HuH-7 (cell line): ENCODE measurements around the gene KIF5B.
"Not testable (repeated sequence)": the region's sequence is repeated elsewhere in the genome, so short reads cannot be mapped to it uniquely, and the experiment has no call there.

ENCODE experiments used
- DNase-seq: peaks from one replicate; pipeline ENCODE4 v3.0.0; 2011; ENCODE audit warnings: low spot score

Gene KIF5B

GRCh38 chr10:32059472-32059871, 3.2 kb upstream of the KIF5B start:
- peak; percentile 66 for DNase-seq

DNA sequence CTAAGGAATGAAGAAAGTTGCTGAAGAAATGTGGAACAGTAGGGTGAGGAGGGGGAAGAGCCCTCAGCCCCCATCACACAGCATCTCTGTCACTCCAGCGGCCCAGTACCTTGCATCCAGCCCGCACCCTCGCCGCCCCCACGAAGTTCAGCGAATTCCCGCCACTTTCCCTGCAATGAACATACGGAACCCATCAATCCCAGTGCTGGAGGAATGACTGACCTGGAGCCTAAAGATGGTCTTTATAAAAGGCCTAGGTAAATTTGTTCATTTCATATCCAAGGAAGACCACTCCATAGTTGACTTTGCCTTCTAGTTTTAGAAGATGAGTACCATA, 779 bp upstream of the KIF5B start:
- no peak for DNase-seq

DNA sequence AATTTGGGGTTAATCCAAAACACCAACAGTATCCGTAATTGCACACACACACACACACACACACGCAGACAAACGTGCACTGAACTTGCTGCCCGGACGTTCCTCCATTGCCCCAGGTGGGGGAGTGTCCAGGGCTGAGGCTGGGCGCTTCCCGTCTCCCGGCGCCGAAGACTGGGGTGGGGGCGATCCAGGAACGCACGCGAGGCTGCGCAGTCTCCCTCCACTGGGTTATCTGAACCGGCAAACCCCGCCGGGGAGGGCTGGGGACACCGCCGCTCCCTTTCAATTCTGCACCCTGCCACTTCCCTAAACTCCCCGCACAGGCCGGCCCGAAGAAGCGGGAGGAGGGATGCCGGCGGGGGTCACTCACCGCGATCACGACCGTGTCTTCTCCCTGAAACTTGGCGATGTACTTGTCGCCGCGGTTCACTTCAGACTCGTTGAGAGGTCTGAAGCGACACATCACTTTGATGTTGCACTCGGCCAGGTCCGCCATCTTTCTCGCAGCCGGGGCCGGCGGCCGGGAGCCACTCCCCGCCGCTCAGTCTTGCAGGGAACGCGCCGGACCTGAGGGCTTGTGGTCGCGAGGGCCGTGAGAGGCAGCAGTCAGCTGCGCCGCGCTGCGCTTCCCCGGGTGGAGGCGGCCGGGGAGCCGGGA, 618 bp downstream of the KIF5B start:
- DNase-seq, result peak; percentile 62

GRCh38 chr10:32054094-32054493, 2.1 kb downstream of the KIF5B start:
- DNase-seq, result no peak

GRCh38 chr10:32053392-32053791, 2.8 kb downstream of the KIF5B start:
- not testable (repeated sequence) for DNase-seq

GRCh38 chr10:32051926-32052325, 4.3 kb downstream of the KIF5B start:
- no peak for DNase-seq

GRCh38 chr10:32050177-32050576, 6.0 kb downstream of the KIF5B start:
- DNase-seq, result no peak

DNA sequence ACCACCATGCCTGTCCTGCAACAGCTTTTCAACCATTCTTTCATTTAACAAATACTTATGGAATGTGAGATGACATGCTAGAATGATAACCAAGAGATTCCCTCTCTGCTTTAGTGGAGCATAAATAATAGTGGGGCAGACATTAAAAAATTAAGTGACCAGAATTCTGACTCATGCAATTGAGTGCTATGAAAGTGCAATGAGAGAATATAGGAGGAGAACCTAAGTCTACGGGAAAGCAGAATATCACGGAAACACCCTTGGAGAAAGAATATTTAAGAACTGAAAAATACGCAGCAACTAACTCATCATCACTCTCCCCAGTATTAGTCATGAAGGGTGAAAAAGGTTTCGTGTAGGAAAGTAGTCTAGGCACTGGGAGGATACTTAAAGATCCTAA, 7.1 kb downstream of the KIF5B start:
- DNase-seq, result no peak

- no peak for DNase-seq
Observed at GRCh38 chr10:32048282-32048681, 7.9 kb downstream of the KIF5B start.

- DNase-seq, result no peak
Observed at GRCh38 chr10:32047881-32048280, 8.3 kb downstream of the KIF5B start.

GRCh38 chr10:32046151-32046550, 10.1 kb downstream of the KIF5B start:
- DNase-seq, result no peak

- DNase-seq, result not testable (repeated sequence)
Observed at GRCh38 chr10:32042730-32043129, 13.5 kb downstream of the KIF5B start.

GRCh38 chr10:32041290-32042028, 14.8 kb downstream of the KIF5B start:
- no peak for DNase-seq

GRCh38 chr10:32039734-32040133, 16.5 kb downstream of the KIF5B start:
- no peak for DNase-seq

DNA sequence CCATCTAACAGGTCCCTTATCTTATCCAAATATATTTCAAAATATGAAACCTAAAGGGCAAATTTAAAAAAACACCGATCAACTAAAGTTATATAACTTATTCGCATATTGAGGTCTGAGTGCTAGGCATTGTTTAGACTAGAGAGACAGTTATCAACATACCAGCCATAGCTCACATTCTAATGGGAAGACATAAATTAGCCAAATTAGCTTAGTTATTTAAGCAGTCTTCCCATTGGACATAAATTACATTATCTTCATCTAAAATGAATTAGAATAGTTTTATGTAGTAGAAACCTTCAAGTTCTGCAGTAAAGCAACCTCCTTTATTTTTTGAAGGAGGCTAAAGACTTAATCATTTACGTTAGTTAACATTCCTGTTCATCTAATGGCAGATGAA, 17.4 kb downstream of the KIF5B start:
- DNase-seq, result no peak

GRCh38 chr10:32036922-32037321, 19.3 kb downstream of the KIF5B start:
- DNase-seq, result no peak

- no peak for DNase-seq
Observed at GRCh38 chr10:32035038-32035437, 21.2 kb downstream of the KIF5B start.

DNA sequence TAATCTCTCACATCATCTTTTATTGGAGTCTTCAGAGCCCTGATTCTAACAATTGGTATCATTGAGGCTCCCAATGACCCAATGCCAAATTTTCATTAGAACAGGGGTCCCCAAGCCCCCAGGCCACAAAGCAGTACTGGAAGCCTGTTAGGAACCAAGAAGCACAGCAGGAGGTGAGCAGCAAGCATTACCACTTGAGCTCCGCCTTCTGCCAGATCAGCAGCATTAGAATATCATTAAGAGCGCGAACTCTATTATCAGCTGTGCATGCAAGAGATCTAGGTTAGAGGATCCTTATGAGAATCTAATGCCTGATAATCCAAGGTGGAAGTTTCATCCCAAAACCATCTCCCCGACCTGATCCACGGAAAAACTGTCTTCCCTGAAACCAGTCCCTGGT, 23.1 kb downstream of the KIF5B start:
- DNase-seq, result no peak

GRCh38 chr10:32031920-32032319, 24.3 kb downstream of the KIF5B start:
- DNase-seq, result no peak

DNA sequence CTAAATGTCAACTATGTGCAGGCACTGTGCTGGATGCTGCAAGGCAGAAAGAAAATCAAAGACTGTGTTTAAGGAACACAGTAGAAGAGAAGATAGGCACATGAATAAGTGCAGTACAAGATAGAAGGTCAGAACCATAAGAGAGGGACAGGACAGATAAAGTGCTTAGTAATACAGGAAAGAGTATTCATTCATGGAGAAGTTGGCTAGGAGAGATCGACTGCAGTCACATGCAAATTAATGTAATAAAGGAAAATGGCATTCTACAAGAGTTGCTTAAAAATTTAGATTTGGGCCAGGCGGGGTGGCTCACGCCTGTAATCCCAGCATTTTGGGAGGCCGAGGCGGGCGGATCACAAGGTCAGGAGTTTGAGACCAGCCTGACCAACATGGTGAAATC, 24.8 kb downstream of the KIF5B start:
- no peak for DNase-seq

- no peak for DNase-seq
Observed at GRCh38 chr10:32028710-32029109, 27.5 kb downstream of the KIF5B start.

- DNase-seq, result no peak
Observed at GRCh38 chr10:32023264-32023663, 33.0 kb downstream of the KIF5B start.

DNA sequence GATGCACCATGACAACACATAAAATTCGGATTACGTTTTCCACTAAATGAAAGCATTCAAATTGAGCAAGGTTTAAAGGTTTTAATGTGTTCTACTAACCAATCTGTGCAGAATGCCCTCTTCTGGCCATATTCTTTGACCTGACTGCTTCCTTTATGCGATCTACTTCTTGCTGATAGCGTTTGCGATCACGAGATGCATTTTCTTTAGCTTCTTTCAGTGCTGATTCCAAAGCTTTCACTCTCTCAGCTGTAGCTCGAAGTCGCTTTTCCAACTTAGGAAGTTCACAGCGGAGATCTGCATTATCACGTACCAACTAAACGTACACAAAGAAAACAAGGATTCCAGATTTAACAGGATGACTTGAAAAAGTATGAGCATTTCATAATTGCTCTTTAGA, 39.2 kb downstream of the KIF5B start:
- DNase-seq, result no peak

DNA sequence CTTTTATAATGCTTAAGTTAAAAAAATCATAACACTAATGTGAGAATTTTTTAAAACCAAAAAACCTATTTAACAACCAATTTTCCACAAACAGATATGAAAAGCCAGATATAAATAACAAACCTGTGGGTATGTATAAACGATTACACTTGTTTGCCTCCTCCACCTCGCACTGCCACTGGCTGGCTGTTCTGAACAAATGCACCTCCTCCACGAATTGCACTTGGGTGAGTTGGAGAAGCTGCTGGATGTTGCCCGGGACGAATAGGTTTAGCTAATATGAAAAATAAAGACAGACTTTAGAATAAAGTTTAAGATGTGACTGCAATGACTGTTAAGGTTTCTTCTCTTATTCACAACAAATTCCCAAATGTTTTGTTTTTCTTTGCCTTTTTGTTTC, 40.8 kb downstream of the KIF5B start:
- DNase-seq, result no peak
